OCI-LY3 (cell line): ENCODE measurements around the gene MAOA.

Experiments
- EZH2phosphoT487 ChIP-seq: fragments of 200-600 bp; shearing (Covaris generic); IDR thresholded peaks from 2 replicates; pipeline ENCODE4 v1.6.1; 2018; ENCODE audit warnings: antibody characterized with exemption, mixed run types, low read depth
- TF ChIP-seq, protein P1 (sequence below): fragments of 200-600, 300-600 bp; sonication (generic); IDR thresholded peaks from 2 replicates; pipeline ENCODE4 v1.5.1; 2014; ENCODE audit warnings: antibody characterized with exemption, low read length, low read depth

DNA sequence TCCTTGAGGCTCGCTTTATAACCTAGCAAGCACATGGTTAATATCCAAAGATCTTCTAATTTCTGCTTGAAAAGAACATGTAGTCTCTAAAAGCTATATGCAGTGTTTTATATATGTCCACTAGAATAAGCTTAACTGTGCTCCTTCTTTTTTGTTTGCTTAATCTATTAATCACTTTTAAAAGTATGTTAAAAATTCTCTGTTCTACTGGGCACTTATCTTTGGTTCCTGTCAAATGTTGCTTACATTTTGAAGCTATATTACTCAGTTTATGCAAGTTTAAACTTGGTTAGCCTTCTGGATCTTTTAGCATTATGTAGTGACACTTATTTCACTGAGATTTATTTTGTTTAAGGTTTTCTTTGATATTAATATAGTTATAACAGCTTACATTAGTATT is 32.5 kb downstream of the MAOA start:
- TF ChIP-seq, protein P1, sequence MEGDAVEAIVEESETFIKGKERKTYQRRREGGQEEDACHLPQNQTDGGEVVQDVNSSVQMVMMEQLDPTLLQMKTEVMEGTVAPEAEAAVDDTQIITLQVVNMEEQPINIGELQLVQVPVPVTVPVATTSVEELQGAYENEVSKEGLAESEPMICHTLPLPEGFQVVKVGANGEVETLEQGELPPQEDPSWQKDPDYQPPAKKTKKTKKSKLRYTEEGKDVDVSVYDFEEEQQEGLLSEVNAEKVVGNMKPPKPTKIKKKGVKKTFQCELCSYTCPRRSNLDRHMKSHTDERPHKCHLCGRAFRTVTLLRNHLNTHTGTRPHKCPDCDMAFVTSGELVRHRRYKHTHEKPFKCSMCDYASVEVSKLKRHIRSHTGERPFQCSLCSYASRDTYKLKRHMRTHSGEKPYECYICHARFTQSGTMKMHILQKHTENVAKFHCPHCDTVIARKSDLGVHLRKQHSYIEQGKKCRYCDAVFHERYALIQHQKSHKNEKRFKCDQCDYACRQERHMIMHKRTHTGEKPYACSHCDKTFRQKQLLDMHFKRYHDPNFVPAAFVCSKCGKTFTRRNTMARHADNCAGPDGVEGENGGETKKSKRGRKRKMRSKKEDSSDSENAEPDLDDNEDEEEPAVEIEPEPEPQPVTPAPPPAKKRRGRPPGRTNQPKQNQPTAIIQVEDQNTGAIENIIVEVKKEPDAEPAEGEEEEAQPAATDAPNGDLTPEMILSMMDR, result no peak
- no peak for TF ChIP-seq EZH2phosphoT487
